GM18498 (cell line): Measurements from ENCODE around the gene VMP1.
"Not testable (repeated sequence)": the region's sequence is repeated elsewhere in the genome, so short reads cannot be mapped to it uniquely, and the experiment has no call there.

ENCODE experiments used
- ATAC-seq: cut with Tn5 transposase; IDR thresholded peaks from one replicate; pipeline ENCODE4 v1.9.1; 2021; ENCODE audit warnings: mild to moderate bottlenecking, moderate library complexity; ENCODE audit not compliant: unreplicated experiment

The VMP1 gene

GRCh38 chr17:59804901-59805465 lies 97.5 kb downstream of the VMP1 start:
- no peak for ATAC-seq

GRCh38 chr17:59806322-59806721 lies 98.9 kb downstream of the VMP1 start:
- not testable (repeated sequence) for ATAC-seq

GRCh38 chr17:59807892-59808509 lies 100.5 kb downstream of the VMP1 start:
- no peak for ATAC-seq

GRCh38 chr17:59810894-59811153 lies 103.4 kb downstream of the VMP1 start:
- no peak for ATAC-seq

- no peak for ATAC-seq
Observed at GRCh38 chr17:59811209-59811608, 103.8 kb downstream of the VMP1 start.

GRCh38 chr17:59812139-59812538 lies 104.7 kb downstream of the VMP1 start:
- no peak for ATAC-seq

- ATAC-seq: no peak
Observed at GRCh38 chr17:59814276-59814675, 106.8 kb downstream of the VMP1 start.

GRCh38 chr17:59814685-59815084 lies 107.2 kb downstream of the VMP1 start:
- ATAC-seq: no peak

GRCh38 chr17:59815965-59816364 lies 108.5 kb downstream of the VMP1 start:
- ATAC-seq: no peak

GRCh38 chr17:59825533-59826322 lies 118.3 kb downstream of the VMP1 start:
- no peak for ATAC-seq

- no peak for ATAC-seq
Observed at GRCh38 chr17:59826706-59827453, 119.4 kb downstream of the VMP1 start.

GRCh38 chr17:59827721-59828477 lies 120.4 kb downstream of the VMP1 start:
- ATAC-seq: no peak

- no peak for ATAC-seq
Observed at GRCh38 chr17:59828478-59828760, 121.0 kb downstream of the VMP1 start.

GRCh38 chr17:59828819-59829216 lies 121.4 kb downstream of the VMP1 start:
- ATAC-seq: peak; percentile 6

- ATAC-seq: peak; percentile 75
Observed at GRCh38 chr17:59829217-59830006, 122.0 kb downstream of the VMP1 start.

- ATAC-seq: no peak
Observed at GRCh38 chr17:59830007-59830630, 122.7 kb downstream of the VMP1 start.

- no peak for ATAC-seq
Observed at GRCh38 chr17:59830846-59831486, 123.5 kb downstream of the VMP1 start.

GRCh38 chr17:59832883-59833379 lies 125.5 kb downstream of the VMP1 start:
- no peak for ATAC-seq

GRCh38 chr17:59837308-59838051 lies 130.0 kb downstream of the VMP1 start:
- ATAC-seq: peak; percentile 81
